Cardiac muscle cell (in vitro differentiated cells and primary cell): ENCODE data around the gene UBR1. TPM values are rescaled to one million over a fixed set of nuclear protein-coding genes. Genes with fewer than 3 reads are reported as not detected.

ENCODE experiments used
- DNase-seq, 2 donors: peaks; one replicate each; pipeline versions ENCODE4 v3.0.0 to v3.0.0-alpha.2; 2010 to 2017; ENCODE audit warnings: low read depth in 1 of 2, low spot score in 1 of 2
- H3K27ac ChIP-seq: fragments of 200-600 bp; sonication (generic); 2 replicates; pipeline ENCODE4 v1.5.1; 2016
- H3K27me3 ChIP-seq: fragments of 200-600 bp; sonication (generic); 2 replicates; pipeline ENCODE4 v1.6.0; 2016; ENCODE audit warnings: control low read depth
- H3K36me3 ChIP-seq: fragments of 200-600 bp; sonication (generic); 2 replicates; pipeline ENCODE4 v1.5.1; 2016; ENCODE audit warnings: control low read depth
- H3K4me1 ChIP-seq: fragments of 200-600 bp; sonication (generic); 2 replicates; pipeline ENCODE4 v1.8.1; 2017; ENCODE audit warnings: low read depth, mild to moderate bottlenecking, mixed run types
- H3K4me3 ChIP-seq: fragments of 200-600 bp; sonication (generic); 2 replicates; pipeline ENCODE4 v1.5.1; 2016; ENCODE audit warnings: mild to moderate bottlenecking
- H3K9me3 ChIP-seq: fragments of 200-600 bp; sonication (generic); 2 replicates; pipeline ENCODE4 v1.5.1; 2017; ENCODE audit warnings: low read depth, mild to moderate bottlenecking, control low read depth
- polyA plus RNA-seq: library from polyadenylated mRNA; unstranded; fragments of >200 nt; fragmentation: Nextera tagmentation; extraction: Ambion mirVana; gene quantifications from 2 replicates; pipeline ENCODE4 v1.2.1, GENCODE V29; 2016
- total RNA-seq: library from RNA; depleted of rRNA; stranded (reverse); fragments of >200 nt; gene quantifications from 2 replicates; pipeline ENCODE4 v1.2.3, GENCODE V29; 2016
- TF ChIP-seq, protein P1 (sequence below): IDR thresholded peaks from 2 replicates; pipeline ENCODE4 v1.5.1; 2012; ENCODE audit warnings: low read depth, mild to moderate bottlenecking, low read length

Gene UBR1
- total and polyA plus RNA-seq, 2 experiments from 2014 or later = 15.1 to 20.6 TPM

DNA sequence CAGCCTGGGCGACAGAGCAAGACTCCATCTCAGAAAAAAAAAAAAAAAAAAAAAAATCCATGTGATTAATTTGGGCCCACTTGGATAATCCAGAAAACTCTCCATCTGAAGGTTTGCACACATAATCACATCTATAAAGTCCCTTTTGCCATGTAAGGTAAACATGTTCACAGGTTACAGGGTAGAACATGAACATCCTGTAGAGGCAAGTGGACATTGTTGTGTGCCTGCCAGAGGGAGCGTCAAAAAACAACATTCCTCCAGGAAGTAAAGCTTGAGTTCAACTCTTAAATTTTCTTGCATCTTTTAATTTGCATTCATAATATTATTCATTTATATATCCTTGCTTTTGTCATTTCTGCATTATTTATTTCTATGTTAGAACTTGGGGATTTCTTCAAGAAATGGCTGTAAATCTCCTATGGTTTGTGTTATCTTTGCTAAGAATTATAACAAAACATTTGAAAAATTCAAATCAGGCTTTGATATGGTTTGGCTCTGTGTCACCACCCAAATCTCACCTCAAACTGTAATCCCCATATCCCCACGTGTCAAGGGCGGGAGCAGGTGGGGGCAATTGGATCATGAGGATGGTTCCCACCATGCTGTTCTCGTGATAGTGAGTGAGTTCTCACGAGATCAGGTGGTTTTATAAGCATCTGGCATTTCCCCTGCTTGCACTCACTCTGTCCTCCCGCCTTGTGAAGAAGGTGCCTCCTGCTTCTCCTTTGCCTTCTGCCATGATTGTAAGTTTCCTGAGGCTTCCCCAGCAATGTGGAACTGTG lies 173.9 kb downstream of the UBR1 start:
- Histone ChIP-seq H3K4me3 (no peak overlapping the region), H3K27me3 (no peaks in the 10 kb centered on the region), H3K36me3 (no peaks in the 10 kb centered on the region), H3K9me3 (no peaks in the 10 kb centered on the region), H3K27ac (no peak overlapping the region), H3K4me1 (no peaks in the 10 kb centered on the region)
- DNase-seq = no peak
- TF ChIP-seq, protein P1, sequence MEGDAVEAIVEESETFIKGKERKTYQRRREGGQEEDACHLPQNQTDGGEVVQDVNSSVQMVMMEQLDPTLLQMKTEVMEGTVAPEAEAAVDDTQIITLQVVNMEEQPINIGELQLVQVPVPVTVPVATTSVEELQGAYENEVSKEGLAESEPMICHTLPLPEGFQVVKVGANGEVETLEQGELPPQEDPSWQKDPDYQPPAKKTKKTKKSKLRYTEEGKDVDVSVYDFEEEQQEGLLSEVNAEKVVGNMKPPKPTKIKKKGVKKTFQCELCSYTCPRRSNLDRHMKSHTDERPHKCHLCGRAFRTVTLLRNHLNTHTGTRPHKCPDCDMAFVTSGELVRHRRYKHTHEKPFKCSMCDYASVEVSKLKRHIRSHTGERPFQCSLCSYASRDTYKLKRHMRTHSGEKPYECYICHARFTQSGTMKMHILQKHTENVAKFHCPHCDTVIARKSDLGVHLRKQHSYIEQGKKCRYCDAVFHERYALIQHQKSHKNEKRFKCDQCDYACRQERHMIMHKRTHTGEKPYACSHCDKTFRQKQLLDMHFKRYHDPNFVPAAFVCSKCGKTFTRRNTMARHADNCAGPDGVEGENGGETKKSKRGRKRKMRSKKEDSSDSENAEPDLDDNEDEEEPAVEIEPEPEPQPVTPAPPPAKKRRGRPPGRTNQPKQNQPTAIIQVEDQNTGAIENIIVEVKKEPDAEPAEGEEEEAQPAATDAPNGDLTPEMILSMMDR = no peak

DNA sequence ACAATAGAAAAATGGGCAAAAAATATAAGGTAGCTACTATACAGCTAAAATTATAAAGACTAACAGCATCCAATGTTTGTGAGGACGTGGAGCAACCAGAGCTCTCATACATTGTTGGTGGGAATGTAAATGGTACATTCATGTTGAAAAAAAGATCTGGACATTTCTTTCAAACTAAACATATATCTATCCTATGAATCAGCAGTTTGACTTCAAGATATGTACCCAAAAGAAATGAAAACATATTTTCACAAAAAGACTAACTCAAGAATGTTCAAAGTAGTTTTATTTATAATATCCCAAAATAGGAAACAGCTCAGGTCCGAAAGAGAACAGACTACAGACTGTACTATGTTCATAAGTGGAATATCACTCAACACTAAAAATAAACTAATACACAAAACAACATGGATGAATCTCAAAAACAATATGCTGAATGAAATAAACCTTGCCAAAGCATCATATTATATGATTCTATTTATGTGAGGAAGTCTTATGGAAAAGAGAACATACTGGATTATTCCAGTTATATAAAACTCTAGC lies 176.5 kb downstream of the UBR1 start:
- no peak overlapping the region for H3K27ac ChIP-seq
- no peaks in the 10 kb centered on the region for H3K4me1 ChIP-seq
- H3K36me3 ChIP-seq = no peaks in the 10 kb centered on the region
- DNase-seq = no peak
- H3K4me3 ChIP-seq = no peak overlapping the region
- no peaks in the 10 kb centered on the region for H3K9me3 ChIP-seq
- TF ChIP-seq, protein P1 = no peak
- no peaks in the 10 kb centered on the region for H3K27me3 ChIP-seq

DNA sequence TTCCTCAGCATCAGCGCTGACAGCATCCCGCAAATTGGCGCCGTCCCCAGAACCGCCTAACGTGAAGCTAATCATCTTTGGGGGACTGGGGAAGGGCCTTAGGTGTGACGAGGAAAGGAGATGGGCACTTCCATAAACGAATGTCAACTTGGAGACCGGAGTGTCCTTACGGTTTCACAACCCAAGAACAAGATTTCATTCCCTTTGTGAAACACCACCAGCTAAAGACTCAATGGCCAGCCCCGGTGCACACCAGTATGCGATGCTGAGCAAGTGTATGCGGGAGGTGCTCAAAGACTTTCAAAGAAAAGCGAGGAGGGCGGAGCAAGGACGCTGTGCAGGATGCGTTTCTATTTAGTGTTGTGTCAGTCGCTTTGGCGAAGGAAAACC lies 184.5 kb downstream of the UBR1 start:
- Histone ChIP-seq H3K27ac (no peak overlapping the region), H3K36me3 (no peaks in the 10 kb centered on the region), H3K4me3 (peak overlapping the region; percentile 90), H3K9me3 (no peaks in the 10 kb centered on the region), H3K4me1 (peaks cover 8% of the 10 kb centered on the region), H3K27me3 (peaks cover 9% of the 10 kb centered on the region)
- TF ChIP-seq, protein P1 = no peak
- peak in 1 of 2 donors; percentile 44 for DNase-seq

DNA sequence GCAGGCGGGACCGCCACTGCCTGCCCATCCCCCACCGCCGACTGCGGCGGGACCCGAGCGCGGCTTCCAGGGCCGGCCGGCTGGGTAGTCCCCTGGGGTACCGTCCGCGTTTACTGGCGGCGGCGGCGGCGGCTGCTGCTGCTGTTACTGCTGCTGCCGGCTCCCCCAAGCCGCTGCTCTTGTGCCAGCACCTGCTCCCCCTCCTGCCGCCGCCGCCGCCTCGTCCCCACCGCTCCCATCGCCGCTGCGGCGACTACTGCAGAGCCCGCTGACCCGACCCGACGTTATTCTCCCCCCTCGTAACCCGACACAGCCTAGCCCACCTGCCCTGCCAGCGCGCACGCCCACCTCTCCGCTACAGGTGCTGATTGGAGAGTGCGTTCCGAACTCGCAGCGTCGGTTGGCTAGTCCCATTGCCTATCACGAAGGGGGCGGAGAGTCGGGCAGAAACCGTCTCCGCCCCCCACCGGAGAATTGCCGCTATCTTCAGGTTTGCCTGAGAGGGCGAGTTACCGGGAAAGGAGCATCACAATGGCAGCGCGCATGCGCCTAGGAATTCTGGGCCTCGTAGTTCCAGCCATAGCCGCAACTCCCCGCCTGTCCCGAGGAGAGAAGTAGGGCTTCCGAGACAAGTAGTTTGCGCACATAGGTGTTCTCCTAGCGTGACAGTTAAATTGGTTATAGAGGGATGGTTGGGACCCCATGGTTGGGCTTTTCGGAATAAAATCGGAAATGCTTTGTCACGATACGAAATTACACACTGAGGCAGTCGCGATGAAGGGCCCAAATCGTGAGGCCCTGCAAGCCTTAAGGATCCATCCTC lies 185.1 kb downstream of the UBR1 start, which contains the start of gene TTBK2:
TSS of gene TTBK2 (minus strand) at position 260 of the 823 bp plus-strand sequence. CDS start 42,161 bp downstream, outside the sequence.
- TF ChIP-seq, protein P1 = peak; percentile 6
- H3K27ac ChIP-seq = peak within 1 kb of the TSS; percentile 61
- H3K4me1 ChIP-seq = peaks cover 8% of the 10 kb centered on the region

DNA sequence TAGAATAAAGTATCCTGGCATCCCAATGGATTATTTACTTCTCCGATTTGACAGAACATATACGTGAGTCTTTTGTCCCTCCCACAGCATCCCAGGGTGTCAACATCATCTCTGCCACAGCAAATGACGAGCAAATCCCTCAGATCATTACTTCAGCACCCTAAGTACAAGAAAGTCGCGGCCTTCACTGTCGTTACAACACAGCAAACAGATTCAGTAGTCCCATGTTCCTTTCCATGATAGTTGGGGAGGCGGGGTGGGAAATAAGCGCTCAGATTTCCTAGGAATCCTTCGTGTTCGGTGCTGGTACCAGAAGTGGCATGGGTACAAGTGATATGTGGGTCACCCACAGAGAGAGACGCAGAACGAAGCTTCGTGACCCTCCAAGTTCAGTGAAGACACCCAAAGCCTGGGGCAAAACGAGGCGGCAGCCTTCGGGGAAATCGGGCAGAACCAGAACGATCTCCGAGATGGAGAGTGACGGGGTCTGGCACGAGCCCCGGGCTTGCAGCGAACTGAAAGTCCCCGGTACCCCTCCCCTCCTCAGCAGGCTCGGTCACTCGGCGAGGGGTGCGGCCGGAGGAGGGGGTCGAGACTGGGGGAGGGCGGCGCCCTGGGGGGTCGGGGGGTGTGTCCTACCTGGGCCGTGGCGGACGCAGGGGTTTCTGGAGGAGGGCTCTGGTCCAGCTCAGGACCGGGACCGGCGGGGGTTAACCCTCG lies 185.9 kb downstream of the UBR1 start:
- H3K4me1 ChIP-seq = peaks cover 8% of the 10 kb centered on the region
- TF ChIP-seq, protein P1 = no peak
- no peaks in the 10 kb centered on the region for H3K36me3 ChIP-seq
- peak; percentile 38 to 69 for DNase-seq
- peak overlapping the region; percentile 90 for H3K4me3 ChIP-seq
- H3K27me3 ChIP-seq = peaks cover 9% of the 10 kb centered on the region
- peak overlapping the region; percentile 61 for H3K27ac ChIP-seq
- no peaks in the 10 kb centered on the region for H3K9me3 ChIP-seq

More for the DNA sequence above, 185.1 kb downstream of the UBR1 start, which contains the start of gene TTBK2:
- Histone ChIP-seq H3K4me3 (peak within 1 kb of the TSS; percentile 90), H3K9me3 (no peaks in the 10 kb centered on the region), H3K27me3 (peaks cover 9% of the 10 kb centered on the region), H3K36me3 (no peaks in the 10 kb centered on the region)
- peak; percentile 99 for DNase-seq
